Measurements from ENCODE around the gene CSNK2A3. TPM values are rescaled to one million over a fixed set of nuclear protein-coding genes. Genes with fewer than 3 reads are reported as not detected.
A peak's percentile ranks its signal among the peaks of the same experiment; 100 is the strongest.
"Not testable (repeated sequence)": the region's sequence is repeated elsewhere in the genome, so short reads cannot be mapped to it uniquely, and the experiment has no call there.

CSNK2A3 gene
- total RNA-seq, 1 donor from 2014 or later: 5.5 TPM

- DNase-seq: no peak
These were observed 26.6 kb upstream of the CSNK2A3 start for GRCh38 chr11:11379661-11380060.

- DNase-seq: no peak
These were observed 25.3 kb upstream of the CSNK2A3 start for GRCh38 chr11:11378184-11378940.

GRCh38 chr11:11374358-11375148, 21.5 kb upstream of the CSNK2A3 start:
- DNase-seq: no peak

- no peak for DNase-seq
These were observed 20.9 kb upstream of the CSNK2A3 start for GRCh38 chr11:11373934-11374333.

- no peak for DNase-seq
These were observed 19.4 kb upstream of the CSNK2A3 start for GRCh38 chr11:11372461-11372860.

GRCh38 chr11:11370962-11371303, 17.9 kb upstream of the CSNK2A3 start:
- no peak for DNase-seq

GRCh38 chr11:11370255-11370961, 17.4 kb upstream of the CSNK2A3 start:
- peak; percentile 33 for DNase-seq

GRCh38 chr11:11366793-11367192, 13.7 kb upstream of the CSNK2A3 start:
- no peak for DNase-seq

- DNase-seq: no peak
These were observed 10.6 kb upstream of the CSNK2A3 start for GRCh38 chr11:11363674-11364073.

- DNase-seq: no peak
These were observed 6.6 kb upstream of the CSNK2A3 start for GRCh38 chr11:11359611-11360010.

GRCh38 chr11:11356842-11357241, 3.8 kb upstream of the CSNK2A3 start:
- DNase-seq: no peak

GRCh38 chr11:11351851-11352250, 1.2 kb downstream of the CSNK2A3 start:
- not testable (repeated sequence) for DNase-seq

- DNase-seq: no peak
These were observed 1.9 kb downstream of the CSNK2A3 start for GRCh38 chr11:11351042-11351586.

- DNase-seq: no peak
These were observed 3.1 kb downstream of the CSNK2A3 start for GRCh38 chr11:11349870-11350337.

- no peak for DNase-seq
These were observed 3.8 kb downstream of the CSNK2A3 start for GRCh38 chr11:11349106-11349825.

- no peak for DNase-seq
These were observed 4.7 kb downstream of the CSNK2A3 start for GRCh38 chr11:11348303-11348702.

GRCh38 chr11:11347592-11347991, 5.5 kb downstream of the CSNK2A3 start:
- DNase-seq: no peak

GRCh38 chr11:11346303-11346702, 6.7 kb downstream of the CSNK2A3 start:
- DNase-seq: no peak

- no peak for DNase-seq
These were observed 8.0 kb downstream of the CSNK2A3 start for GRCh38 chr11:11345099-11345498.

- no peak for DNase-seq
These were observed 9.0 kb downstream of the CSNK2A3 start for GRCh38 chr11:11344045-11344444.

- DNase-seq: no peak
These were observed 14.7 kb downstream of the CSNK2A3 start for GRCh38 chr11:11338304-11338703.

- DNase-seq: no peak
These were observed 16.4 kb downstream of the CSNK2A3 start for GRCh38 chr11:11336664-11337063.

All from occipital lobe (tissue), 2 donors.